ENCODE results near the gene MICAL2. TPM values are rescaled to one million over a fixed set of nuclear protein-coding genes. Genes with fewer than 3 reads are reported as not detected.
A peak's percentile ranks its signal among the peaks of the same experiment; 100 is the strongest.

Gene MICAL2
- polyA plus RNA-seq, 2 donors = 4.5 to 6.2 TPM

DNA sequence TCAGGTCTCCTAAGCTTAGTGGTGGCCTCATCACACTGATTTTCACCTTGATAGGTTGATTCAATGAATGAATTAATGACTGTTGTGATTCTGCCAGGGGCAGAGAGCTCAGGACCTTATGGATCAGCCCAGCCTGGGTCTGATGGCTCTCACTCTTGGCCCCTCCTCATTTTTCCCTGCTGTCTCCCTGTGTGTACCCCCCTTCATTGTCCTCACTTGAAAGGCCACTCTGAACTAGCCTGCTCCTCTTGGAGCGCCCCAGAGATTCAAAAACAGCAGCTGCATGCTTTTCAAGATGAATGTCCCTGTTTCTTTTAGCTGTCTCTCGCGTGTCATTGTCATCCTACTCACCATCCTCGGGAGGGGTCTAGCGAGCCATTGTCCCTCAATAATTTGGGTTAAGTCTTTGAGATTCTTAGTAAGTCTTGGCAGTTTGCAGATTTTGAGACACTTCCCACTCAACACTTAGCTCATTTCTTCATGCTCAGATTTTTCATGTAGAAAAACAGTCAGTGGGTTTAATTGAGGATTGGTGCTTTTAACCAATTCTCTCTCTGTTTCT lies 42.5 kb upstream of the MICAL2 start:
- Histone ChIP-seq H3K27me3 (ENCODE audit: control insufficient read depth in 1 of 2, insufficient read depth in 2 of 2, low read length in 2 of 2) (no peaks in the 10 kb centered on the region), H3K4me1 (ENCODE audit: control insufficient read depth in 2 of 2, insufficient read depth in 2 of 2, low read length in 1 of 2) (no peaks in the 10 kb centered on the region), H3K36me3 (ENCODE audit: control insufficient read depth in 2 of 2, insufficient read depth in 2 of 2, low read length in 1 of 2) (no peaks in the 10 kb centered on the region), H3K9me3 (ENCODE audit: control insufficient read depth in 2 of 2, insufficient read depth in 1 of 2, low read depth in 1 of 2, low read length in 1 of 2) (no peaks in the 10 kb centered on the region), H3K4me3 (ENCODE audit: low read depth in 1 of 2, low read length in 2 of 2) (no peak overlapping the region), H3K27ac (ENCODE audit: low read depth in 2 of 2, low read length in 1 of 2) (no peak overlapping the region)
- WGBS, 2 donors = 90% methylated on average over 5 of the region's 5 CpGs

GRCh38 chr11:12069066-12069676 lies 41.2 kb upstream of the MICAL2 start:
- Histone ChIP-seq H3K27me3 (ENCODE audit: control insufficient read depth in 1 of 2, insufficient read depth in 2 of 2, low read length in 2 of 2) (no peaks in the 10 kb centered on the region), H3K4me1 (ENCODE audit: control insufficient read depth in 2 of 2, insufficient read depth in 2 of 2, low read length in 1 of 2) (no peaks in the 10 kb centered on the region), H3K9me3 (ENCODE audit: control insufficient read depth in 2 of 2, insufficient read depth in 1 of 2, low read depth in 1 of 2, low read length in 1 of 2) (no peaks in the 10 kb centered on the region), H3K27ac (ENCODE audit: low read depth in 2 of 2, low read length in 1 of 2) (no peak overlapping the region), H3K36me3 (ENCODE audit: control insufficient read depth in 2 of 2, insufficient read depth in 2 of 2, low read length in 1 of 2) (no peaks in the 10 kb centered on the region), H3K4me3 (ENCODE audit: low read depth in 1 of 2, low read length in 2 of 2) (no peak overlapping the region)
- WGBS, 2 donors = 79 to 88% methylated on average over 12 of the region's 12 CpGs

- Histone ChIP-seq H3K4me3 (ENCODE audit: low read depth in 1 of 2, low read length in 2 of 2) (no peak overlapping the region), H3K27me3 (ENCODE audit: control insufficient read depth in 1 of 2, insufficient read depth in 2 of 2, low read length in 2 of 2) (no peaks in the 10 kb centered on the region), H3K9me3 (ENCODE audit: control insufficient read depth in 2 of 2, insufficient read depth in 1 of 2, low read depth in 1 of 2, low read length in 1 of 2) (no peaks in the 10 kb centered on the region), H3K27ac (ENCODE audit: low read depth in 2 of 2, low read length in 1 of 2) (peak overlapping the region in 1 of 2 donors; percentile 1), H3K4me1 (ENCODE audit: control insufficient read depth in 2 of 2, insufficient read depth in 2 of 2, low read length in 1 of 2) (peaks cover 0 to 2% of the 10 kb centered on the region in 2 donors), H3K36me3 (ENCODE audit: control insufficient read depth in 2 of 2, insufficient read depth in 2 of 2, low read length in 1 of 2) (no peaks in the 10 kb centered on the region)
- 79 to 88% methylated on average over 14 of the region's 14 CpGs for WGBS, 2 donors
Measured at GRCh38 chr11:12070446-12071267, 39.7 kb upstream of the MICAL2 start.

DNA sequence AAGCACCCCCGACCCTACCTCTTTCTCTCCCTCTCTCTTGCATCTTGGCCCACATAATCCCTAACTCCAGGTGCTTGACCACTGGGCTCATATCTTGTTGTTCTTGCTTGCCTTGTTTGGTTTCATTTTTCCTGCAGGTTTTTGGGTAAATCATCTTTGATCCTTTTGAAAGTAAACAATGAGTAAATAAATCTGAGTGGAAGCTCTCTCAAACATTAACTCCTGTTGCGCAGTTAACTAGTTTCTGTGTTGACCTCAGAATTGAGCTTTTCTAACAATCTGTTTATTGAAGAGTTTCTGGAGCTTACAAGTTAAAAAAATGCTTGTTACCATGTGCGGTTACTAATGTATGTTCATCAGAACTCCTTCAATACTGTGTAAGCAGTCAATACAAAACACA lies 38.8 kb upstream of the MICAL2 start:
- peaks cover 0 to 2% of the 10 kb centered on the region in 2 donors for H3K4me1 ChIP-seq (ENCODE audit: control insufficient read depth in 2 of 2, insufficient read depth in 2 of 2, low read length in 1 of 2)
- no peak overlapping the region for H3K4me3 ChIP-seq (ENCODE audit: low read depth in 1 of 2, low read length in 2 of 2)
- H3K36me3 ChIP-seq (ENCODE audit: control insufficient read depth in 2 of 2, insufficient read depth in 2 of 2, low read length in 1 of 2) = no peaks in the 10 kb centered on the region
- H3K9me3 ChIP-seq (ENCODE audit: control insufficient read depth in 2 of 2, insufficient read depth in 1 of 2, low read depth in 1 of 2, low read length in 1 of 2) = no peaks in the 10 kb centered on the region
- no peaks in the 10 kb centered on the region for H3K27me3 ChIP-seq (ENCODE audit: control insufficient read depth in 1 of 2, insufficient read depth in 2 of 2, low read length in 2 of 2)
- H3K27ac ChIP-seq (ENCODE audit: low read depth in 2 of 2, low read length in 1 of 2) = no peak overlapping the region
- whole genome bisulfite sequencing, 2 donors = 70 to 74% methylated on average over 3 of the region's 3 CpGs

- no peak overlapping the region for H3K27ac ChIP-seq (ENCODE audit: low read depth in 2 of 2, low read length in 1 of 2)
Measured at GRCh38 chr11:12073436-12073835, 37.0 kb upstream of the MICAL2 start.

GRCh38 chr11:12073886-12074285 lies 36.5 kb upstream of the MICAL2 start:
- no peaks in the 10 kb centered on the region for H3K36me3 ChIP-seq (ENCODE audit: control insufficient read depth in 2 of 2, insufficient read depth in 2 of 2, low read length in 1 of 2)
- H3K27ac ChIP-seq (ENCODE audit: low read depth in 2 of 2, low read length in 1 of 2) = no peak overlapping the region
- no peaks in the 10 kb centered on the region for H3K27me3 ChIP-seq (ENCODE audit: control insufficient read depth in 1 of 2, insufficient read depth in 2 of 2, low read length in 2 of 2)
- 91 to 93% methylated on average over 4 of the region's 4 CpGs for WGBS, 2 donors
- H3K4me3 ChIP-seq (ENCODE audit: low read depth in 1 of 2, low read length in 2 of 2) = no peak overlapping the region
- H3K9me3 ChIP-seq (ENCODE audit: control insufficient read depth in 2 of 2, insufficient read depth in 1 of 2, low read depth in 1 of 2, low read length in 1 of 2) = no peaks in the 10 kb centered on the region
- peaks cover 0 to 2% of the 10 kb centered on the region in 2 donors for H3K4me1 ChIP-seq (ENCODE audit: control insufficient read depth in 2 of 2, insufficient read depth in 2 of 2, low read length in 1 of 2)

More at GRCh38 chr11:12073436-12073835, 37.0 kb upstream of the MICAL2 start:
- no peaks in the 10 kb centered on the region for H3K9me3 ChIP-seq (ENCODE audit: control insufficient read depth in 2 of 2, insufficient read depth in 1 of 2, low read depth in 1 of 2, low read length in 1 of 2)
- H3K36me3 ChIP-seq (ENCODE audit: control insufficient read depth in 2 of 2, insufficient read depth in 2 of 2, low read length in 1 of 2) = no peaks in the 10 kb centered on the region
- WGBS, 2 donors = 90 to 95% methylated on average over 8 of the region's 8 CpGs
- H3K4me1 ChIP-seq (ENCODE audit: control insufficient read depth in 2 of 2, insufficient read depth in 2 of 2, low read length in 1 of 2) = peaks cover 0 to 2% of the 10 kb centered on the region in 2 donors
- H3K27me3 ChIP-seq (ENCODE audit: control insufficient read depth in 1 of 2, insufficient read depth in 2 of 2, low read length in 2 of 2) = no peaks in the 10 kb centered on the region
- H3K4me3 ChIP-seq (ENCODE audit: low read depth in 1 of 2, low read length in 2 of 2) = no peak overlapping the region

- Histone ChIP-seq H3K36me3 (ENCODE audit: control insufficient read depth in 2 of 2, insufficient read depth in 2 of 2, low read length in 1 of 2) (no peaks in the 10 kb centered on the region), H3K9me3 (ENCODE audit: control insufficient read depth in 2 of 2, insufficient read depth in 1 of 2, low read depth in 1 of 2, low read length in 1 of 2) (no peaks in the 10 kb centered on the region)
- 83 to 91% methylated on average over 6 of the region's 6 CpGs for WGBS, 2 donors
Measured at GRCh38 chr11:12074529-12075195, 35.7 kb upstream of the MICAL2 start.

GRCh38 chr11:12075291-12075690 lies 35.1 kb upstream of the MICAL2 start:
- no peaks in the 10 kb centered on the region for H3K27me3 ChIP-seq (ENCODE audit: control insufficient read depth in 1 of 2, insufficient read depth in 2 of 2, low read length in 2 of 2)
- H3K9me3 ChIP-seq (ENCODE audit: control insufficient read depth in 2 of 2, insufficient read depth in 1 of 2, low read depth in 1 of 2, low read length in 1 of 2) = no peaks in the 10 kb centered on the region
- WGBS, 2 donors = 94 to 97% methylated on average over 3 of the region's 3 CpGs
- H3K27ac ChIP-seq (ENCODE audit: low read depth in 2 of 2, low read length in 1 of 2) = peak overlapping the region in 1 of 2 donors; percentile 77
- peaks cover 0 to 2% of the 10 kb centered on the region in 2 donors for H3K4me1 ChIP-seq (ENCODE audit: control insufficient read depth in 2 of 2, insufficient read depth in 2 of 2, low read length in 1 of 2)
- H3K36me3 ChIP-seq (ENCODE audit: control insufficient read depth in 2 of 2, insufficient read depth in 2 of 2, low read length in 1 of 2) = no peaks in the 10 kb centered on the region
- no peak overlapping the region for H3K4me3 ChIP-seq (ENCODE audit: low read depth in 1 of 2, low read length in 2 of 2)

More at GRCh38 chr11:12074529-12075195, 35.7 kb upstream of the MICAL2 start:
- no peaks in the 10 kb centered on the region for H3K27me3 ChIP-seq (ENCODE audit: control insufficient read depth in 1 of 2, insufficient read depth in 2 of 2, low read length in 2 of 2)
- no peak overlapping the region for H3K4me3 ChIP-seq (ENCODE audit: low read depth in 1 of 2, low read length in 2 of 2)
- no peak overlapping the region for H3K27ac ChIP-seq (ENCODE audit: low read depth in 2 of 2, low read length in 1 of 2)
- H3K4me1 ChIP-seq (ENCODE audit: control insufficient read depth in 2 of 2, insufficient read depth in 2 of 2, low read length in 1 of 2) = peaks cover 0 to 2% of the 10 kb centered on the region in 2 donors
